IPS DF 4.7 (cell line): ENCODE measurements around the gene RARB.

Experiments used
- DNase-seq: peaks from one replicate; pipeline ENCODE4 v3.0.0-alpha.2; 2013; ENCODE audit warnings: low spot score; ENCODE audit errors: extremely low read depth

Gene RARB

DNA sequence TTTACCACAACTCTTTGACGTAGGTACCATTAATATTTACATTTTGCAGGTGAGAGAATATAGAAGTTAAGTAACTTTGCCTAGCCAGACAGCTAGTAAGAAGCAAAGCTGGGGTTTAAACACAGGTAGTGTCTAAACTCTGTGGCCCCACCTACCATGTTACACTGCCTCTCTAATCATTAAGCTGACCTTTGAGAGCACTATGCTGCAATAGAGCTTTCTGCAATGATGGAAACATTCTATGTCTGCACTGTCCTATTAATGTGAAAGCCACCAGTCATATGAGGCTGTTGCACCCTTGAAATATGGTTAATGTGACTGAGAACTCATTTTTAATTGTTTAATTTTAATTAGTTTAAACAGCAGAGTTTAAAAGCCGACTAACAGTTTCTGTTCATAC, 6.3 kb upstream of the RARB start:
- DNase-seq: no peak

DNA sequence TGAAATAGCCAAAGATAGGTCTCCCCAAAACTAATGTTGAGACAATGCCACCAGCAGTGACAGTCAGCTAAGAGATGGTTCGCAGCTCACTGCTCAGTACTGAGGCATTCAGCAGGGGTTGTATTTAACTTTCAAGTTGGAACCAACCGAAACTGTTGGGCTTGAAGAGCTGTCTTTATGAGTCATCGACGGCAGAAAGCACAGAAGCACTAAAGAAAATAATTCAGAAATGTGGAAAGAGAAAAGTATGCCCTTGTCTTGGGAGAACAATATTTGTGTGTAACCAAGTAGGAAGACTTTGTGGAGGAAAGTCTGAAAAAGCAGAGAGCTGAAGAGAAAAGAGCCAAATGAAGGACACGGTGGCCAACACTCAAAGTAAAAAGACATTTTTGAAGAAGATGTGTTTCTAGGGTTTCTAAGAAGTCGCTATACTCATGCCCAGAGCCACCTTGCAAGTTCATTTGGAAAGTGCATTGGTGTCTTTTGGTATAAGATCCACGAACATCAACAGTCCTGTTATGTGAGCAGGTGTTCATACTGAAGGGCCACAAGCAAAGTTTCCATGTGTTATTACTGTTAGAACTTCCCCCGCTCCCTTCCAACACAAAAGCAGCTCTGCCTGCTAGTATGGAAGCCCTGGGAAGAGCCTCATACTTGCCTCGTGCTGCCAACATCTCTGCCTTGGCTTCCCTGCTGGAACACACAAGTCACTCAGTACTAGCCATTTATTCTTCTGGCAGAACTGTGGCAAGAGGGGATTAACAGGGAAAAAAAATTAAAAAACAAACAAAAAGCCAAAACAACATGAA, 4.1 kb upstream of the RARB start:
- no peak for DNase-seq

GRCh38 chr3:25424614-25425013, 3.4 kb upstream of the RARB start:
- DNase-seq: no peak

DNA sequence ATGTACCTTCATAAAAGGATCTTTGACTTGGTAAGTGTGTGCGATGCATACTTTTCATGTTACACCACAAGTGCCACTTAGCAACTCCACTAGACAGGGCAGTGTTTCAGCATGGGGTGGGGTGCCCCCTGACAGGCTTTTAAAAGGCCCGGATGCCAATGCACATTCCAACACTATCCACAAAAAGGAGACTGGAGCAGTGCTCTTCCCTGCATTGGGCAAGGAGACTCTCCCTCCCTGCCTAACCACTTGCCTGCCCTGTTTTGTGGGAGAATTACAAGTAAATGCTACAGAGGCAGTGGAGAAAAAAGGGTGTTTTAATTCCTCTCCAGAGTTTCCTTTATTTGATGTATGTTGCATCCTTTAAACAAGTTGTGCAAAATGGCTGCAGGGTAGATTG, 1.7 kb upstream of the RARB start:
- no peak for DNase-seq

DNA sequence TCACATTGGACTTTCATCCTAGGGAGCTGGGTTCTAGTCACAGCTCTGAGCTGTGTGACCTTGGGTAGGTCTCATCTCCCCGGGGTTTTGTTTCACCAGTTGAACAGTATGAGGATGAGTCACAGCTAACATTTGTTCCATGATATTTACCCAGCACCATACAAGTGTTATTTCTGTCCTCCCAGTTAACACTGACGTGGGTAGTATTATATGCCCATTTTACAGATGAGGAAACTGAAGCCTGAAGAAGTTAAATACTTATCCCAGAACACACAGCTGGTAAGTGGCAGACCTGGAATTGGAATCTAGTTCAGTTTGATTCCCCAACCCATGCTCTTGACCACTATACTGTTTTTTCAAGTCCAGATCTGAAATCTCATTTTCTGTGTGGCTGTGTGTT, 908 bp upstream of the RARB start:
- DNase-seq: no peak

- no peak for DNase-seq
Measured at GRCh38 chr3:25427563-25427941, 511 bp upstream of the RARB start.

DNA sequence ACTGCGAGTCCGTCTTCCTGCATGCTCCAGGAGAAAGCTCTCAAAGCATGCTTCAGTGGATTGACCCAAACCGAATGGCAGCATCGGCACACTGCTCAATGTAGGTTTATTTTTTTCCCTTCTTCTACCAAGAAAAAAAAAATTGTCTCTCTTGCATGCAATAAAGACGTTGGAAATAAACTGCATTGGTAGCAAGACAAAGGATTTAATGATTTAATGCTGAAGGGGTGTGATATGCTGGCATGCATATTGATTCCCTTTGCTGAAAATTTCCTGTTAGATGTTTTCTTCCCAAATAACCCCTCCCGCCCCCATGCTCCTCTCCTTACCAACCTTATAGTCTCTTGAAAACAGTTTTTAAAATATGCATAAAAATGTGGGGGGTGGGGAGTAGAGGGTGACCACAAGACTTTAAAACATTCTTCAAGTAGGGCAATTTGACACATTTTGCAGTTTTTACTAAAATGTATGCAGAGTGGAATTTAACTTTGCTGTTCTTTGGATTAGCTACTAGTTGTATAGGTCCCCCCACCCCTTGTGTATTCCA, 799 bp downstream of the RARB start:
- DNase-seq: no peak

DNA sequence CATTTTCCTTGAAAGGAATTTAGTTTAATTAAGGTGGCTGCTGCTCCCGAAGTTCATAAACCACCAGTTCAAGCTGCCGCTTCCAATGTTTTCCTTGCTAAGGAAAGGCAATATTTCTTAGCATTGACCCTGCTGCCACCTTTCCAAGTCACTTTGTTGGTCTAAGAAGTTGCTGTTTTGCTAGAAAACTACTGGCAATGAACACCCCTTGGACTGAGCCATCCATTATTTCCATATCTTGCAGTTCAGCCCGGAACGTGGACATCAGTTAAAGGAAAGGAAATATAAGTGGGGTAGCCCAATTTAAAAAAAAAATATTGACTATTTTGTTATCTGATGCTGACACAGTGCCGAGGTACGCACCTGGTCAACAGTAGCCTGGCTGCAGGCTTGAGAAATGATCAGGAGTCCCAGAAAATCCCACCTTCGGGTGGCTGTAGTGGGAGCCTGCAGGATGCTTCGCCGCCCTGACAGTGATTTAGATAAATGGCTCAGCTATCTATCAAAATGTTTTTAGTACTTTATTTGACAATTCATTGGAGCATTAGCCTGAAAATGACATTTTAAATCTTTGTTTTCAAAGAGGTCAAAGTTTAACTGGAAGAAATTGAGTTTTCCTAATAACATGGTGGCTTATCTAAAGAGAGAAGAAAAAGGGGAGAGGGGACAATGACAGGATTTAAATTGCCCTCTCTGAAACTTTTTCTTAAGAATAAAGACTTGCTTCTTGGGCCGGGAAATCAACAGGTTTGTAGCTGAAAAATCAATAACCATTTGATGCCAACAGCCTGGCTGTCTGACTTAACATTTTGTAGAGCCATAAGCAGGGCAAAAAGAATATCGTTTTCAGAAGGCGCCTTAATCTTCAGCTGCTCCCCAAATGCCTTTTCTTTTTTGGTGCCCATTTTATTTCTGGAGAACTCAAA, 1.6 kb downstream of the RARB start:
- no peak for DNase-seq

DNA sequence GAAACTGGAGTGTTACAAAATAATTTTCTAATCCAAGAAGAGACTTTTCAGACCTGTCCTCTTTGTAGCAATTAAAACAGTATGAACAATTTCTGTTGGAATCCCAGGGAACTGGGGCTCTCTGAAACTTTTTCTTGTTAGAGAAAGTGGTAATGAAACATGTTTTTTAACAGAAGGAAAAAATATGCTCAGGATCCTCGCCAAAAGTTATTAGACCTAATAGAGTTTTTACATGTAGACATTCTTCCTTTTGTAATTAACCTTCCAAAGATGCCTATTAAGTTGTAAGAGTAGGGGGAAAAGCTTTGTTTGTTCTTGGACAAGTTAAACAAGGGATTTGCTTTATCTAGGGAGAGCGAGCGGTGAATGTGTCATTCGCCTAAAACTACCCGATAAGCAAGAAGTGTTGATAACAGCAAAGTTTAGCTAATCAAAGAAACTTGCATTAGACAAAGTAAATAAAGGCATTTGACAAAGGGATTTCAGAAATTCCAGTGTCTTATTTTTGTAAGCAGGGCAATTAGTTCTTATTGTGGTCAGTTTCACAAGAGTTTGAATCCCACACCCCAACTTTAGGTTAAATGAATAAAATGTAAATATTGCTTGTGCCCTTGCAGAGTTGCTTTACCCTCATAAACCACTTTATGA, 2.3 kb downstream of the RARB start:
- DNase-seq: no peak

GRCh38 chr3:25430935-25431770, 3.1 kb downstream of the RARB start:
- DNase-seq: no peak

DNA sequence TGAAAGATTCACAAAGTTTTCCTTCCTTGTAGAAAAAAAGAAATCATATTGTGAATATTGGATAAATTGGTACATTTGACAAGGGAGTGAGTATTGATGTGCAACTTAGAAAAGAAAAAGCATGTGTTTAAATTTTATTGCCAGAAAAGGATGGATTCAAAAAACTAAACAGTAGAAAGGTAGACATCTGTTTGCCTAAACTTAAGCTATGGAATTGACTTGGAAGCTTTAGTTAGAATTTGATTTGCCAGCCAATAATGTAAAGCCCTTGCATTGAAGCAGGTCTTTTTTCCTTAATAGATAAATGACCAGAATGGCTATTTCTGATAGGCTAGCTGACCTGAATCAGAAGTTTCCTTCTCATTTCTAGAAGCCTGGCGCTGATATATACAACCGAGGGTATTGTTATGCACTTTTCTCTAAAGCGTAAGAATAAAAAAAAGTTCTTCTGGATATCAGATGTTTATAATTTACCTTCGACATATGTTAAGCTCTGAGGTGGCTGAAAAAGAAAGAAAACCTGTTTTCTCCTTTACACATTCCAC, 4.2 kb downstream of the RARB start:
- no peak for DNase-seq

DNA sequence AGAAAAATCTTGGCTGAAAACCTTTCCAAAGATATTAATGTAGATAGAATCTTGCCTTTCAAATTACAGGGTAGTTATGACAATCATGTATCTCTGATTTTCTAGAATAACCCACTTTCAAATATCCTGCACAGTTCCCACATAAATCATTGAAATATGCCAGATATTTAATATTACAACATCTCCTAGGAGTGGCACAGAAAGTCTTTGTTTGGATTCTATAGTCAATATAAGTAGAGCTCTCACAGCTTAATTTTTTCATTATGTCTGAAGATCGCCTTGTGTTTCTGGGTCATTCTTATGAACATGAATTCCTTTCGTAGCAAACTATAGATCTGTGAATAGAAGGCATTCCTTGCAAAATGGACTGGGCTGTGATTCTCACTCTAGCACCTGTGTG, 5.0 kb downstream of the RARB start:
- DNase-seq: no peak

- no peak for DNase-seq
Measured at GRCh38 chr3:25433868-25434267, 5.8 kb downstream of the RARB start.

- DNase-seq: no peak
Measured at GRCh38 chr3:25437953-25438352, 9.9 kb downstream of the RARB start.

GRCh38 chr3:25438791-25439555, 10.9 kb downstream of the RARB start:
- no peak for DNase-seq

GRCh38 chr3:25441234-25441856, 13.3 kb downstream of the RARB start:
- DNase-seq: no peak

- DNase-seq: no peak
Measured at GRCh38 chr3:25442486-25442885, 14.4 kb downstream of the RARB start.

- DNase-seq: no peak
Measured at GRCh38 chr3:25444273-25444672, 16.2 kb downstream of the RARB start.

DNA sequence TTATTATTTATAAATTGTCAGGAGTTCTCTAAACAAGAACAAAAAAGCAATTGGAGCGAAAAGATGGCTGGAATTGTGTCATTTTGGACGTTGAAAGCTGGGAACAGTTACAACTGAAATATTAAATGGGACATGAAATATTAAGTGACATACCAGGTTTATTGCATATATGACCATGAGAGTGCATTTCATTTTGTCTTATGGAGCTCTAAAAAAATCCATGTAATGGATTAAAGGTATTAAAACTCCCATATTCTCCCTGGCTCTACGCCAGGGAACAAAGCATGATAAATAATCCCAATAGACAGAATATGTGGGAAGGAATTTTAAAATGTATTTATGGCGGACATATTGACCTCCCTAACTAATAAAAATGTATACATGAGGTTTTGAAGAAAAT, 17.7 kb downstream of the RARB start:
- no peak for DNase-seq
